ENCODE measurements around the gene PLXNA2.

- TF ChIP-seq CTCF (IDR thresholded peaks at IDR 0.05) (no peak), EZH2 (IDR thresholded peaks at IDR 0.05) (no peak)
Measured at GRCh38 chr1:208058756-208059155, 185.4 kb downstream of the PLXNA2 start.
